Cardiac fibroblast (primary cell): ENCODE data around the gene DTX1.

Experiments
- DNase-seq, 2 donors: peaks; one replicate each; pipeline versions ENCODE4 v3.0.0 to v3.0.0-alpha.2; 2010; ENCODE audit warnings: low read depth in 2 of 2
- H3K4me3 ChIP-seq, 2 donors: replicated peaks in 1 of 2; 1 replicate in 1 of 2; 2 replicates in 1 of 2; pipeline ENCODE4 v1.5.1; 2011; ENCODE audit warnings: low read depth in 2 of 2, low read length in 2 of 2, mild to moderate bottlenecking in 2 of 2, moderate library complexity in 1 of 2
- CTCF ChIP-seq: IDR thresholded peaks from one replicate; pipeline ENCODE4 v1.5.1; 2011; ENCODE audit warnings: low read depth, mild to moderate bottlenecking, low read length, inconsistent platforms

The DTX1 gene

GRCh38 chr12:113056631-113057488, at the start of gene DTX1:
Gene DTX1, plus strand, starts transcription at chr12:113056730. Its CDS starts 1,463 bp downstream, at chr12:113058193.
- TF ChIP-seq CTCF: no peak
- DNase-seq: peak in 1 of 2 donors; percentile 18
- peak within 1 kb of the TSS; percentile 24 to 47 for H3K4me3 ChIP-seq

- DNase-seq: peak; percentile 47 to 68
- TF ChIP-seq CTCF: no peak
- H3K4me3 ChIP-seq: no peak overlapping the region
Observed at GRCh38 chr12:113007166-113007565, 49.4 kb upstream of the DTX1 start.

GRCh38 chr12:113010701-113011100, 45.8 kb upstream of the DTX1 start:
- no peak for DNase-seq
- H3K4me3 ChIP-seq: no peak overlapping the region

GRCh38 chr12:113014565-113014964, 42.0 kb upstream of the DTX1 start:
- DNase-seq: no peak
- no peak for TF ChIP-seq CTCF
- no peak overlapping the region for H3K4me3 ChIP-seq

More at GRCh38 chr12:113010701-113011100, 45.8 kb upstream of the DTX1 start:
- no peak for TF ChIP-seq CTCF

GRCh38 chr12:113016796-113017195, 39.7 kb upstream of the DTX1 start:
- no peak for DNase-seq
- TF ChIP-seq CTCF: no peak
- H3K4me3 ChIP-seq: no peak overlapping the region

- TF ChIP-seq CTCF: no peak
- H3K4me3 ChIP-seq: no peak overlapping the region
- peak; percentile 38 to 56 for DNase-seq
Observed at GRCh38 chr12:113019025-113019424, 37.5 kb upstream of the DTX1 start.

- TF ChIP-seq CTCF: no peak
- no peak overlapping the region for H3K4me3 ChIP-seq
- no peak for DNase-seq
Observed at GRCh38 chr12:113021500-113021899, 35.0 kb upstream of the DTX1 start.
